ENCODE data around the gene SIPA1.
"Not testable (repeated sequence)": the region's sequence is repeated elsewhere in the genome, so short reads cannot be mapped to it uniquely, and the experiment has no call there.

Gene SIPA1

DNA sequence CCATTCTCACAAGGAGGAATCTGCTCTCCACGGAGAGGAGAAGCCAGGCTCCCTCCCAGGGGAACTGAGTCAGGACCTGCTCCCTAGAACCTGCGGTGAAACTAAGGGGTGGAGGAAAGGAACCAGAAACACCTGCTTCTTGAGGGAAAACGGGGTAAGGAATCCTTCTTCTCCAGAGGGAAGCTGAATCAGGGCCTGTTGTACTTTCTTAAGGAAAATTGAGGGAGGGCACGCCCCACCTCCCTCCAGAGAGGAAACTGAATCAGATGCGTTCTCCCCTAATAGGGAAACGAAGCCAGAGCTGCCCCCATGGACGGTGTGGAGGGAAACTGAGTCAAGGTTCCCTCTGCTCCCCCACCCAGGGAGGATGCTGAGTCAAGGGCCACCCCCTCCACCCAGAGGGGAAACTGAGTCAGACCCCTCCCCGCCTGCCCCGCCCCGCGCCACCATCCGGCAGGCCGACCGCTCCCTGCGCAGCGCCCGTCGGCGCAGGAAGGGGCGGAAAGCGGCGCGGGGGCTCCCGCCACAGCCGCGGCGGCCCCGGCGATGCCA is 24.4 kb downstream of the SIPA1 start:
- DNase-seq, result no peak

DNA sequence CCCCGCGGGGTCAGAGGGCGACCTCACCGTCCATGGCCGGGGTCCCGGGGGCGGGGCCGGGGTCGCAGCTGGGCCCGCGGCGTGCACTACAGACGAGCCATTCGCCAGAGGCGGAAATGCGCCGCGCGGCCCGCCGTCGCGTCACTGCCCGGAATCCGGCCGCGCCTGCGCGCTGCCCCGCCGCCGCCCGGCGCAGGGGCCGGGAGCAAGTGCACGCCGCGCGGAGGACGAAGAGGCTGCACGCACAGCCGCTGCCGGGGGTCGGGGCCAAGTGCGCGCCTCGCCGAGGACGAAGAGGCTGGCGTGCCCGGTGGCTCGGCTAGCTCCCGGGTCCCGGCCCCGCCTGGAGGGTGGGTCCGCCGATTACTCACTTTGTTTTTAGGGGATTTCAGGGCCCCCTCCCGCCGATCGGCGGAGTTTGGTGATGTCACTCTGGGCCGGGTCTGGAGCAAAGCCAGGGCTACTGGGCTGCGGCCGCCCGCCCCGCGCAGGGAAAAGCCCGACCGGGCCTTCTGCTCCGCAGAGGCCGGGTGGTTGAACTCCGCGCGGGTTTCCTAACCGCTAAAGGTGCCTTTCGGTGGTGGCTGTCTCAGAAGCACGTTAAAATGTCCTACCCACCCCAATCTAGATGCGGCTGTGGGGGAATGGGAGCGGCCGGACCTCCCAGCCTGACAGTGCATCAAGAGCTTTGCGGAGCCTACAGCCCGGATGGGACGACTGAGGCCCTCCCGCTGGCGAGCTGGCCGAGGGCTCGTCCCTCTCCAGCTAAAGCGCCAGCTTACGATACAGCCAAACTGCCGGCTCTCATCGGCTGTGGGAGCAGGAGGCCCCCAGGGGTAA is 25.1 kb downstream of the SIPA1 start, which contains the start of gene RELA:
RELA (minus strand) TSS at position 118 of the 840 bp plus-strand sequence; CDS start at position 34, 84 bp downstream.
- peak; percentile 97 to 99 (median 99) for DNase-seq

DNA sequence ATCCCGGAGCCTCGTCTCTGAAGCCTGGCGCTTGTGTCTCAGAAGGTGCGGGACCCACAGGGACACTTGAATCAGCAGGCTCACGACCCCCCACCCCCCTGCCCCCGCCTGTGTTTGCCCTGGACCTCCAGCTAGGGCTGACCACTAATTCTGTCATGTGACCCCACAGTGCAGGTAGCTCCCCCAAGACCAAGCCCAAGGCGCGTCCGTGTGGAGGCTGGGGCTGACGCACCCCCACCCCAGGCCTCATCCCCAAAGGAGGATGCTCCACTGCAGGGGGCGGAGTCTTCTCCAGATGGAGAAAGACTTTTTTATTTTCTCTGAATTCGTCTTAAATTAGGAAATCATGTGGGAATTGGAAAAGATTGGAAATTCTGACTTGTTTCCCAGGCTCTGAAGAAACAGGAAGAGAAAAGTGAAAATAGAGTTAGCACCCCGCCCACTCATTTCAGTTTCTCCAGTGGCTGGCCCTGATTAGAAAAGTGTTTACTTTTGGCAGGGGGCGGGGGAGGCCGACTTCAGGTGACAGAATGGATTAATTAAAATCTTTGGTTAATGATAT is 25.8 kb downstream of the SIPA1 start:
- peak; percentile 95 to 99 (median 95) for DNase-seq

DNA sequence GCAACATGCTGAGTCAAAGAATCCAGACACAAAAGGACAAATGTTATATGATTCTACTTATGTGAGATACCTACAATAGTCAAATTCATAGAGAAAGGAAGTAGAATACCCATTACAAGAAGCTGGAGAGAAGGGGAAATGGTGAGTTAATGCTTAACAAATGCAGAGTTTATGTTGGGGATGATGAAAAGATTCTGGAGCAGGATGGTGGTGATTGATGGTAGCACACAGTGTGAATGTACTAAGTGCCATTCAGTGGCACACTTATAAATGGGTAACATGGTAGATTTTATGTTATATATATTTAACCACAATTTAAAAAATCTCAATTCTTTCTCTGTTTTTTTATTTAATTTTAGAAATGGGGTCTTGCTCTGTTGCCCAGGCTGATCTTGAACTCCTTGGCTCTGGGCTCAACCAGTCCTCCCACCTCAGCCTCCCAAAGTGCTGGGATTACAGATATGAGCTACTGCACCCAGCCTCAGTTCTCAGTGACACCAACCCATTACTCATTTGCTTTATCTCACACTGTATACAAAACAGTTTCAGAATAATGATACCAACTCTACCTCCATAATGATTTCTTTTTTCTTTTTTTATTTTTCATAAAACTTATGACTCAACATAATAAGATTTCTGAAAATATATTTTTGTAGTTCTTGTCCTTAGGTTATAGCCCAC is 34.4 kb downstream of the SIPA1 start:
- DNase-seq, result peak in 1 of 3 donors; percentile 16

DNA sequence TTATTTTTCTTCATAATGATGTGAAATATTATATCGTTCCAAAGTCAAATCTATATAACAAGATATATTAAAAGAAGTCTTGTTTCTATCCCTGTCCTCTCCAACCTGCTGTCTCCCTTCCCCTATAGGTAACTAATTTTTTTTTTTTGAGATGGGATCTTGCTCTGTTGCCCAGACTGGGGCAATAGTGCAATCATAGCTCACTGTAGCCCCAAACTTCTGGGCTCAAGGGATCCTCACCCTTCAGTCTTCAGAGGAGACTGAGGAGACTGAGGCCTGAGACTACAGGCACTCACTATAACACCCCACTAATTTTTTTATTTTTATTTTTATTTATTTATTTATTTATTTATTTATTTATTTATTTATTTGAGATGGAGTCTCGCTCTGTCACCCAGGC is 35.1 kb downstream of the SIPA1 start:
- DNase-seq, result no peak

DNA sequence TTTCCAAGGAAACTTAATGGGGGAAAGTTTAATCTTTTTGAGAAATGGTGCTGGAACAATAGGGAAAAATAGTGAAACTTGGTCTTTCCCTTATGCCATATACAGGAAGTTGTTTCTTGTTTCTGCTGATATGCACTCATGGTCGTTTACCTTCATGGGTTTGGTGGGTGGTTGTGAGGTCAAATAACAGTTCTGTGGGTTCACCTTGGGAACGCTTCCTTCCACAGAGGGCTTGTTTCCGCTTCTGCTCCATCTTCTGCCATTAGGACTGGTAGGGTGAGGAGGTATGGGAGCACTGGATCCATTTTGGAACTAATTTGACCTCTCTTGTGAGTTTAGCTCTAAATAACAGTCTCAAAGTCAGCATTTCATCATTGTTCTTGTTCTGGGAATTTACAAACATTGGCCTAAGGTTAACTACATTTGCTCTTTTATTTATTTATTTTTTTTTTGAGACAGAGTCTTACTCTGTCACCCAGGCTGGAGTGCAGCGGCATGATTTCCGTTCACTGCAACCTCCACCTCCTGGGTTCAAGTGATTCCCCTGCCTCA is 42.4 kb downstream of the SIPA1 start:
- DNase-seq, result no peak

DNA sequence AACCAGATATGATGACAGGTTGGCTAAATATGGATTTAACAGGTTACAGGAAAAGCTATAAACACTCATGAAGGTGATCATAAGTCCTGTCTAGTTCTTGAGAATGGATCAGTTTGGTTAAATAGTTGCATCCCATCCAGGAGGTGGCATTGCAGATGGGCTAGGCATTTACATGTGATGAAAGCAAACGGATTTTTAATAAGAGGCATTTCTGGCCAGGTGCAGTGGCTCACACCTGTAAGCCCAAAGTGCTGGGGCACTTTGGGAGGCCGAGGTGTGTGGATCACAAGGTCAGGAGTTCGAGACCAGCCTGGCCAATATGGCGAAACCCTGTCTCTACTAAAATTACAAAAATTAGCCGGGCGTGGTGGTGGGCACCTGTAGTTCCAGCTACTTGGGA is 45.6 kb downstream of the SIPA1 start:
- not testable (repeated sequence) for DNase-seq

DNA sequence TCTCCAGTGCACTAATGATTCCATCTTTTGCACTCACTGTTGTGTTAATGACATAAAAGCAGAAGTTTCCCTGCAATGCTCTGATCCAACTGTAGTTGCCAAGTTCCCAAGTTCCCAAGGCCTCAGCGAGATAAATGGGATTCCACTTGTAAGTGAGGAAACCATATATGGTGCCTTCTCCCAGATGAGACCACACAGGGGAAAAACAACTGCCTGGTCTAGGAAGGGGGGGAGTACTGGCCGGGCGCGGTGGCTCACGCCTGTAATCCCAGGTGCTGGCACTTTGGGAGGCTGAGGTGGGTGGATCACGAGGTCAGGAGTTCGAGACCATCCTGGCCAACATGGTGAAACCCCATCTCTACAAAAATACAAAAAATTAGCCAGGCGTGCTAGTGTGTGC is 48.1 kb downstream of the SIPA1 start:
- DNase-seq, result no peak

DNA sequence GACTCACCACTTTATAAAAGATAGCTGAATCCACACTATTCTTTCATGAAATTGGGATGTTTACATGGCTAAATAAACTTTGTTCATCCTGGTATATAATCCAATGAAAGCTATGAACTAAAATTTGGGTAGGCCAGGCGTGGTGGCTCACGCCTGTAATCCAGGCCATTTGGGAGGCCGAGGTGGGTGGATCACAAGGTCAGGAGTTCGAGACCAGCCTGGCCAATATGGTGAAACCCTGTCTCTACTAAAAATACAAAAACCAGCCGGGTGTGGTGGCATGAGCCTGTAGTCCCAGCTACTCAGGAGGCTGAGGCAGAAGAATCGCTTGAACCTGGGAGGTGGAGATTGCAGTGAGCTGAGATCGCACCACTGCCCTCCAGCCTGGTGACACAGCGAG is 53.9 kb downstream of the SIPA1 start:
- DNase-seq, result not testable (repeated sequence)

DNA sequence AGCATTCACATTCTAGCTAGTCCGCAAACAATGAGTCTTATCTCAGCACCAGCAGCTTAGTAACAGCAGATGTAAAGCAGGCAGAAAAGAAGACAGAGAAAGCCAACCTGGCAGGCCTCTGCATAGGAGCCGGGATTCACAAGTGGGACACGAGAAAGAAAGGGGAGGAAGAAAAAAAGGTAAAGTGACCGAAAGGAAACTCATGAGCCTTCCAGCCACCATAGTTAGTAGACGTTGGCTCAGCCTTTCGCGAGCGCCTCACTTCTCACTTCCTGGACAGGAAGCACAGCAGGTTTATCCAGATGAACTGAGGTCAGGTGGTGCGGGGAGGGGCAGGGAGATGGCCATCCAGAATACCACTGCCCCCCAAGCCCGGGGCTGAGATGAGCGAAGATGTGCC is 54.5 kb downstream of the SIPA1 start:
- no peak for DNase-seq

DNA sequence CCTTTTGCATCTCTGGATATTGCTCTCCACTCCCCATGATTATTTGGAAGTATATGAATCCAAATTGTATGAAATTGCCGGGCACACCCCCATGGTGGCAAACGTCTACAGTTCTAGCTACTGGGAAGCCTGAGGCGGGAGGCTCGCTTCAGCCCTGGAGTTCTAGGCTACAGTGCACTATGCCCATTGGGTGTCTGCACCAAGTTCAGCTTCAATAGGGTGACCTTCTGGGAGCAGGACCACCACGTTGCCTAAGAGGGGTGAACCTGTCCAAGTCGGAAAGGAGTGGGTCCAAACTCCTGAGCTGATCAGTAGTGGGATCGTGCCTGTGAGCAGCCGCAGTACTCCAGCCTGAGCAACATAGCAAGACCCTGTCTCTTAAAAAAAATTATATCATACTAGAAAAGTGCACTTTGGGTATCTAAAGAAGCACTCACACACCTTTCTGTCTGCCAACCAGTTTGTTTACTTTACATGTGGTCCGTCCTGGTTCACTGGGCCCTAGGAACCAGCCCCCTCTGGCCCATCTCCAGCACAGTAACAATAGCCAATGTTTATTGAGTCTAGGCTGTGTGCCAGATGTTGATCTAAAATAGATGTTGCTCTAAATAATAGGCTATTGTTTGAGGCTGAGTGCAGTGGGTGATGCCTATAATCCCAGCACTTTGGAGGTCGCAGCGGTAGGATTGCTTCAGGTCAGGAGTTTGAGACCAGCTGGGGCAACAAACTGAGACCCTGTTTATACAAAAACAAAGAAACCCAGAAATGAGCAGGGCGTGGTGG is 57.7 kb downstream of the SIPA1 start:
- no peak for DNase-seq

DNA sequence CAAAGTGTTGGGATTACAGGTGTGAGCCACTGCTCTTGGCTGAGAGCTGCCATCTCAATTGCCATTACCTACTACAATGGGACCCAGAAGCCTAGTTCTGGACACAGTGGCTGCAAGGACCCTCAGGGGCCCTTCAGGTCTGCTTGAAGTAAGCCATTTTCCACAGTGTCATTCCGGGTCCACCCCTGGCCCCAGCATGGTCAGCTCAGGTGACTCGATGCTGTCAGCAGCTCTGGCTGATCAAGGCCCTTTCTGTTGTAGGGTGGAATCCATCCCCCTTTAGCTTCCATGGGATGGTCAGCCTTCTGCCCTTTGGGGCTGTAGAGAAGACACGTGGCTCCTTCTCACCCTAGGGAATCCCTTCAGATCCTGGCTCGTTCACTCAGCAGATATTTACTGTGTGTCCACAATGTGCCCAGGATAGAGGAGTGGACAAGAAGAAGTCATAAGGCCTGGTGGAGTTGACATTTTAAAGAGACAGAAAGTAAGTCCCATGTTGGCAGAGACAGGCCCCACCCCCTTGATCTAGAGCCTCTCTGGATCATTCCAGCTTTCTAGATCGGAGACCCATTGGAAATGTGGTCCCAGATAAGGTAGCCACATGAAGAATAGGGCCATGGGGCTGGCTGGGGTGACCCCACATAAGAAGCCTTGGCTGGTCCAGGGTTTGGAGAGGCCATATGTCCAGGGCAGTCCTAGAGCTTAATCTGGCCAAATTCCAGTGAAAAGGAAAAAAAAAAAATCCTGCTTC is 59.1 kb downstream of the SIPA1 start:
- no peak for DNase-seq

DNA sequence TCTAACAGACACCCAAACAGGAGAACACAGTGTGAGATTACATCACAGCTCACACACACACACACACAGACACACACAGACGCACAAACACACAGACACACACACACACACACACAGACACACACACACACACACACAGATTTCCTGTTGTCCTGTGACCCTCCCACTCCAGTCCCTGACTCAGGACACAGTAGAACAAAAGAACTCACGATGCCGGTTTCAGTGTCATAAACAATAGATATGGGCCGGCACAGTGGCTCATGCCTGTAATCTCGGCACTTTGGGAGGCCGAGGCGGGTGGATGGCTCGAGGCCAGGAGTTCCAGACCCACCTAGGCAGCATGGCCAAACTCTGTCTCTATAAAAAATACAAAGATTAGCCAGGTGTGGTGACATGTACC is 60.3 kb downstream of the SIPA1 start:
- DNase-seq, result no peak

DNA sequence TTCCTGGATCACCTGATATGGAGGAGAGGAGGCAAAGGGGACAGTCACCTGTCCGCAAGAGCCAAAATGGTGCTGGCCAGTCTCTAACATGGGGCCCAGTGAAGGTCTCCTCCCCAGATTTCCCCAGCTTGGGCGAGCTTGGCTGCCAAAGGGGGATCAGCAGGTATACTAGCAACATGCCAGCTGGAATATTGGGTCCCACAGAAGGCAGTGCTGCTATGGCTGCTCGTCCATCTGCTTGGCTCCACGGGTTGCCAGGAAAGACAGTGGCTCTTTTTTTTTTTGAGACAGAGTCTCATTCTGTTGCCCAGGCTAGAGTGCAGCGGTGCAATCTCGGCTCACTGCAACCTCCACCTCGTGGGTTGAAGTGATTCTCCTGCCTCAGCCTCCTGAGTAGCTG is 61.4 kb downstream of the SIPA1 start:
- DNase-seq, result no peak

DNA sequence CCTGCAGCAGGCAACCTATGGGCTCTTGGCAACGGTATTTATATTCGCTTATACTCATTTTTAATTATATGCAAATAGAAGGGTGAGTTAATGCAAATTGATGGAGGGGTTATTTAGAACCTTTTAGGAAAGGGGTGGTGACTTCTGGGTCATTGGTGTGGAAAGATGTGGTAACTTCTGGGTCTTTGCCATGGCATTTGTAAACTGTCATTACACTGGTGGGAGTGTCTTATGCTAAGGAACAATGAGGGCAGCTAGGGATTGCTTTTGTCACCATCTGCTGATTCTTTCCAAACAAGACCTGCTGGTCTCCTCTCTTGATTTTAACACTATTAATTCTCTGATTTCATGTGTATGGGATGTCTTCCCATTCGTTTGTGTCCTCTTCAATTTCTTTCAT is 62.5 kb downstream of the SIPA1 start:
- DNase-seq, result peak; percentile 22 to 31 (median 24)

Data from suppressor macrophage treated with lipopolysaccharide for 1 hour (primary cell).